ENCODE measurements around the gene GATA5. TPM values are rescaled to one million over a fixed set of nuclear protein-coding genes. Genes with fewer than 3 reads are reported as not detected.

The GATA5 gene
- total RNA-seq, 5 donors from 2014 or later (not counting 1 experiment from before 2014, with no cell fraction given) = not detected

GRCh38 chr20:62486484-62486883, 10.7 kb upstream of the GATA5 start:
- Histone ChIP-seq H3K36me3 (ENCODE audit: control insufficient read depth in 2 of 2, extremely low read depth in 1 of 2, insufficient read depth in 1 of 2, low read length in 1 of 2) (no peaks in the 10 kb centered on the region), H3K27me3 (replicated peaks in 1 of 2; ENCODE audit: control insufficient read depth in 2 of 2, extremely low read depth in 1 of 2, insufficient read depth in 2 of 2, low read length in 1 of 2) (peaks cover 2 to 93% of the 10 kb centered on the region in 2 experiments), H3K4me3 (ENCODE audit: control insufficient read depth in 1 of 2, extremely low read depth in 1 of 2, low read length in 1 of 2) (no peak overlapping the region), H3K9me3 (no peaks in the 10 kb centered on the region), H3K4me1 (ENCODE audit: control insufficient read depth in 1 of 2, extremely low read depth in 1 of 2, insufficient read depth in 2 of 2, low read length in 2 of 2) (peaks cover 0 to 14% of the 10 kb centered on the region in 2 experiments), H3K27ac (ENCODE audit: low read length) (no peak overlapping the region)
- H3K27ac Mint-ChIP-seq = no peak overlapping the region
- H3K4me1 Mint-ChIP-seq = peaks cover 6 to 9% (median 7%) of the 10 kb centered on the region in 3 donors
- H3K9me3 Mint-ChIP-seq = no peaks in the 10 kb centered on the region
- CTCF ChIA-PET = no interaction called here
- H3K27me3 Mint-ChIP-seq = peaks cover 49 to 73% of the 10 kb centered on the region in 2 donors
- H3K4me3 Mint-ChIP-seq = no peak overlapping the region
- POLR2A ChIA-PET = no interaction called here
- ATAC-seq (replicated peaks in 1 of 4) (no peak), DNase-seq (no peak)
- WGBS (ENCODE audit: insufficient coverage) = 65% methylated on average over 11 of the region's 13 CpGs
- H3K36me3 Mint-ChIP-seq = no peaks in the 10 kb centered on the region

- ATAC-seq (replicated peaks in 1 of 4) = no peak
- Mint-ChIP-seq H3K27me3 (peaks cover 45 to 76% of the 10 kb centered on the region in 2 donors), H3K4me3 (no peak overlapping the region), H3K27ac (no peak overlapping the region), H3K36me3 (no peaks in the 10 kb centered on the region), H3K9me3 (no peaks in the 10 kb centered on the region), H3K4me1 (peaks cover 6 to 9% (median 7%) of the 10 kb centered on the region in 3 donors)
- DNase-seq = no peak
- no peak overlapping the region for H3K4me3 ChIP-seq (ENCODE audit: control insufficient read depth in 1 of 2, extremely low read depth in 1 of 2, low read length in 1 of 2)
- H3K4me1 ChIP-seq (ENCODE audit: control insufficient read depth in 1 of 2, extremely low read depth in 1 of 2, insufficient read depth in 2 of 2, low read length in 2 of 2) = peaks cover 0 to 14% of the 10 kb centered on the region in 2 experiments
- no peaks in the 10 kb centered on the region for H3K36me3 ChIP-seq (ENCODE audit: control insufficient read depth in 2 of 2, extremely low read depth in 1 of 2, insufficient read depth in 1 of 2, low read length in 1 of 2)
- peaks cover 2 to 96% of the 10 kb centered on the region in 2 experiments for H3K27me3 ChIP-seq (replicated peaks in 1 of 2; ENCODE audit: control insufficient read depth in 2 of 2, extremely low read depth in 1 of 2, insufficient read depth in 2 of 2, low read length in 1 of 2)
- no peak overlapping the region for H3K27ac ChIP-seq (ENCODE audit: low read length)
- WGBS (ENCODE audit: insufficient coverage) = 55% methylated on average over 17 of the region's 17 CpGs
- ChIA-PET POLR2A (no interaction called here), CTCF (no interaction called here)
- H3K9me3 ChIP-seq = no peaks in the 10 kb centered on the region
Observed at GRCh38 chr20:62485701-62486089, 9.9 kb upstream of the GATA5 start.

GRCh38 chr20:62485062-62485700, 9.4 kb upstream of the GATA5 start:
- Mint-ChIP-seq H3K27me3 (peaks cover 46 to 76% of the 10 kb centered on the region in 2 donors), H3K4me1 (peaks cover 6 to 9% (median 7%) of the 10 kb centered on the region in 3 donors), H3K27ac (no peak overlapping the region), H3K36me3 (no peaks in the 10 kb centered on the region), H3K4me3 (no peak overlapping the region), H3K9me3 (no peaks in the 10 kb centered on the region)
- Histone ChIP-seq H3K4me1 (ENCODE audit: control insufficient read depth in 1 of 2, extremely low read depth in 1 of 2, insufficient read depth in 2 of 2, low read length in 2 of 2) (peaks cover 0 to 14% of the 10 kb centered on the region in 2 experiments), H3K36me3 (ENCODE audit: control insufficient read depth in 2 of 2, extremely low read depth in 1 of 2, insufficient read depth in 1 of 2, low read length in 1 of 2) (no peaks in the 10 kb centered on the region), H3K4me3 (ENCODE audit: control insufficient read depth in 1 of 2, extremely low read depth in 1 of 2, low read length in 1 of 2) (no peak overlapping the region), H3K27ac (ENCODE audit: low read length) (no peak overlapping the region), H3K9me3 (no peaks in the 10 kb centered on the region), H3K27me3 (replicated peaks in 1 of 2; ENCODE audit: control insufficient read depth in 2 of 2, extremely low read depth in 1 of 2, insufficient read depth in 2 of 2, low read length in 1 of 2) (peaks cover 2 to 98% of the 10 kb centered on the region in 2 experiments)
- DNase-seq = no peak
- 15% methylated on average over 16 of the region's 21 CpGs for WGBS (ENCODE audit: insufficient coverage)
- ChIA-PET POLR2A (no interaction called here), CTCF (no interaction called here)
- ATAC-seq (replicated peaks in 1 of 4) = no peak

- 81% methylated on average over 9 of the region's 9 CpGs for whole genome bisulfite sequencing (ENCODE audit: insufficient coverage)
- POLR2A ChIA-PET = no interaction called here
Observed at GRCh38 chr20:62484478-62484877, 8.7 kb upstream of the GATA5 start.

GRCh38 chr20:62483613-62484458, 8.0 kb upstream of the GATA5 start:
- Mint-ChIP-seq H3K36me3 (no peaks in the 10 kb centered on the region), H3K9me3 (no peaks in the 10 kb centered on the region), H3K4me1 (peaks cover 6 to 9% (median 7%) of the 10 kb centered on the region in 3 donors), H3K27me3 (peaks cover 48 to 80% of the 10 kb centered on the region in 2 donors), H3K27ac (no peak overlapping the region), H3K4me3 (no peak overlapping the region)
- Histone ChIP-seq H3K9me3 (no peaks in the 10 kb centered on the region), H3K4me3 (ENCODE audit: control insufficient read depth in 1 of 2, extremely low read depth in 1 of 2, low read length in 1 of 2) (no peak overlapping the region), H3K36me3 (ENCODE audit: control insufficient read depth in 2 of 2, extremely low read depth in 1 of 2, insufficient read depth in 1 of 2, low read length in 1 of 2) (no peaks in the 10 kb centered on the region), H3K4me1 (ENCODE audit: control insufficient read depth in 1 of 2, extremely low read depth in 1 of 2, insufficient read depth in 2 of 2, low read length in 2 of 2) (peaks cover 0 to 14% of the 10 kb centered on the region in 2 experiments), H3K27me3 (replicated peaks in 1 of 2; ENCODE audit: control insufficient read depth in 2 of 2, extremely low read depth in 1 of 2, insufficient read depth in 2 of 2, low read length in 1 of 2) (peaks cover 2 to 97% of the 10 kb centered on the region in 2 experiments), H3K27ac (ENCODE audit: low read length) (no peak overlapping the region)
- POLR2A ChIA-PET = no interaction called here
- ATAC-seq (replicated peaks in 1 of 4) (no peak), DNase-seq (no peak)
- WGBS (ENCODE audit: insufficient coverage) = 86% methylated on average over 25 of the region's 25 CpGs
- CTCF ChIA-PET = no interaction called here

More at GRCh38 chr20:62484478-62484877, 8.7 kb upstream of the GATA5 start:
- H3K27ac Mint-ChIP-seq = no peak overlapping the region
- DNase-seq = no peak
- peaks cover 6 to 9% (median 7%) of the 10 kb centered on the region in 3 donors for H3K4me1 Mint-ChIP-seq
- H3K9me3 ChIP-seq = no peaks in the 10 kb centered on the region
- H3K27me3 ChIP-seq (replicated peaks in 1 of 2; ENCODE audit: control insufficient read depth in 2 of 2, extremely low read depth in 1 of 2, insufficient read depth in 2 of 2, low read length in 1 of 2) = peaks cover 2 to 97% of the 10 kb centered on the region in 2 experiments
- H3K27me3 Mint-ChIP-seq = peaks cover 45 to 76% of the 10 kb centered on the region in 2 donors
- peaks cover 0 to 14% of the 10 kb centered on the region in 2 experiments for H3K4me1 ChIP-seq (ENCODE audit: control insufficient read depth in 1 of 2, extremely low read depth in 1 of 2, insufficient read depth in 2 of 2, low read length in 2 of 2)
- H3K36me3 Mint-ChIP-seq = no peaks in the 10 kb centered on the region
- no peak for ATAC-seq (replicated peaks in 1 of 4)
- H3K4me3 Mint-ChIP-seq = no peak overlapping the region
- H3K27ac ChIP-seq (ENCODE audit: low read length) = no peak overlapping the region
- H3K9me3 Mint-ChIP-seq = no peaks in the 10 kb centered on the region
- CTCF ChIA-PET = no interaction called here
- H3K36me3 ChIP-seq (ENCODE audit: control insufficient read depth in 2 of 2, extremely low read depth in 1 of 2, insufficient read depth in 1 of 2, low read length in 1 of 2) = no peaks in the 10 kb centered on the region
- H3K4me3 ChIP-seq (ENCODE audit: control insufficient read depth in 1 of 2, extremely low read depth in 1 of 2, low read length in 1 of 2) = no peak overlapping the region

- DNase-seq = no peak
- Mint-ChIP-seq H3K4me1 (peaks cover 6 to 10% (median 9%) of the 10 kb centered on the region in 3 donors), H3K36me3 (no peaks in the 10 kb centered on the region), H3K27ac (no peak overlapping the region), H3K27me3 (peaks cover 46 to 81% of the 10 kb centered on the region in 2 donors), H3K9me3 (no peaks in the 10 kb centered on the region), H3K4me3 (no peak overlapping the region)
- POLR2A ChIA-PET = no interaction called here
- no peaks in the 10 kb centered on the region for H3K36me3 ChIP-seq (ENCODE audit: control insufficient read depth in 2 of 2, extremely low read depth in 1 of 2, insufficient read depth in 1 of 2, low read length in 1 of 2)
- ATAC-seq (replicated peaks in 1 of 4) = no peak
- no peak overlapping the region for H3K4me3 ChIP-seq (ENCODE audit: control insufficient read depth in 1 of 2, extremely low read depth in 1 of 2, low read length in 1 of 2)
- H3K9me3 ChIP-seq = no peaks in the 10 kb centered on the region
- no peak overlapping the region for H3K27ac ChIP-seq (ENCODE audit: low read length)
- whole genome bisulfite sequencing (ENCODE audit: insufficient coverage) = 5% methylated on average over 4 of the region's 8 CpGs
- H3K27me3 ChIP-seq (replicated peaks in 1 of 2; ENCODE audit: control insufficient read depth in 2 of 2, extremely low read depth in 1 of 2, insufficient read depth in 2 of 2, low read length in 1 of 2) = peaks cover 8 to 97% of the 10 kb centered on the region in 2 experiments
- peaks cover 0 to 14% of the 10 kb centered on the region in 2 experiments for H3K4me1 ChIP-seq (ENCODE audit: control insufficient read depth in 1 of 2, extremely low read depth in 1 of 2, insufficient read depth in 2 of 2, low read length in 2 of 2)
- CTCF ChIA-PET = no interaction called here
Observed at GRCh38 chr20:62482974-62483373, 7.2 kb upstream of the GATA5 start.

All from T-cell (primary cell).